ENCODE data around the gene FFAR2.

GRCh38 chr19:35474104-35474503 is 26.0 kb downstream of the FFAR2 start:
- TF ChIP-seq, protein P1, sequence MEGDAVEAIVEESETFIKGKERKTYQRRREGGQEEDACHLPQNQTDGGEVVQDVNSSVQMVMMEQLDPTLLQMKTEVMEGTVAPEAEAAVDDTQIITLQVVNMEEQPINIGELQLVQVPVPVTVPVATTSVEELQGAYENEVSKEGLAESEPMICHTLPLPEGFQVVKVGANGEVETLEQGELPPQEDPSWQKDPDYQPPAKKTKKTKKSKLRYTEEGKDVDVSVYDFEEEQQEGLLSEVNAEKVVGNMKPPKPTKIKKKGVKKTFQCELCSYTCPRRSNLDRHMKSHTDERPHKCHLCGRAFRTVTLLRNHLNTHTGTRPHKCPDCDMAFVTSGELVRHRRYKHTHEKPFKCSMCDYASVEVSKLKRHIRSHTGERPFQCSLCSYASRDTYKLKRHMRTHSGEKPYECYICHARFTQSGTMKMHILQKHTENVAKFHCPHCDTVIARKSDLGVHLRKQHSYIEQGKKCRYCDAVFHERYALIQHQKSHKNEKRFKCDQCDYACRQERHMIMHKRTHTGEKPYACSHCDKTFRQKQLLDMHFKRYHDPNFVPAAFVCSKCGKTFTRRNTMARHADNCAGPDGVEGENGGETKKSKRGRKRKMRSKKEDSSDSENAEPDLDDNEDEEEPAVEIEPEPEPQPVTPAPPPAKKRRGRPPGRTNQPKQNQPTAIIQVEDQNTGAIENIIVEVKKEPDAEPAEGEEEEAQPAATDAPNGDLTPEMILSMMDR (IDR thresholded peaks at IDR 0.05): no peak
- TF ChIP-seq POLR2A (IDR thresholded peaks at IDR 0.05) (no peak), EP300 (IDR thresholded peaks at IDR 0.05) (no peak), POLR2AphosphoS5 (IDR thresholded peaks at IDR 0.05) (no peak)
